Measurements from ENCODE around the gene GRIK2.

GRCh38 chr6:101537753-101538316 lies 144.3 kb downstream of the GRIK2 start:
- no peak for TF ChIP-seq CTCF (IDR thresholded peaks at IDR 0.05)
- TF ChIP-seq POLR2A (IDR thresholded peaks at IDR 0.05): no peak

All from adrenal gland (tissue), 5 donors.